SK-N-SH (cell line): Measurements from ENCODE around the gene CDCP2. TPM values are rescaled to one million over a fixed set of nuclear protein-coding genes. Genes with fewer than 3 reads are reported as not detected.

ENCODE experiments used
- CTCF ChIA-PET: fragments of 300-600, 350-600 bp; formaldehyde crosslinking; extraction: SDS; loops from one replicate; lab custom pipeline; 2021; lab: Yijun Ruan, JAX
- POLR2A ChIA-PET: fragments of 350-600 bp; sonication (Branson Sonifier 250); formaldehyde crosslinking; extraction: SDS; loops from one replicate; lab custom pipeline; 2020; ENCODE audit warnings: antibody characterized with exemption, inconsistent platforms; lab: Yijun Ruan, JAX
- DNase-seq: peaks from one replicate; pipeline ENCODE4 v3.0.0; 2012
- H2AFZ ChIP-seq: fragments of 200-600 bp; sonication (generic); 2 replicates; pipeline ENCODE4 v1.8.1; 2016; ENCODE audit warnings: antibody characterized with exemption, mild to moderate bottlenecking, low read depth
- H3F3A ChIP-seq: fragments of 200-600 bp; sonication (generic); replicated peaks from 2 replicates; pipeline ENCODE3; 2016; ENCODE audit warnings: antibody characterized with exemption, mild to moderate bottlenecking; ENCODE audit not compliant: insufficient read depth
- H3K27ac ChIP-seq, 2 experiments: fragments of 200-500 bp in 1 of 2; fragments of 200-600 bp in 1 of 2; sonication (Bioruptor generic) in 1 of 2; sonication (generic), shearing (Covaris generic) in 1 of 2; 2 replicates each; pipeline versions ENCODE4 v1.5.1 to v1.6.1; 2014 to 2016; ENCODE audit warnings: low read depth in 2 of 2, inconsistent platforms in 1 of 2, low read length in 1 of 2, mild to moderate bottlenecking in 1 of 2, mixed read lengths in 1 of 2
- H3K27me3 ChIP-seq: fragments of 200-600 bp; sonication (generic), shearing (Covaris generic); 2 replicates; pipeline ENCODE4 v1.6.1; 2016; ENCODE audit warnings: mixed run types; ENCODE audit not compliant: insufficient read depth
- H3K36me3 ChIP-seq, 2 experiments: fragments of 200-500 bp in 1 of 2; fragments of 200-600 bp in 1 of 2; sonication (Bioruptor generic) in 1 of 2; sonication (generic) in 1 of 2; replicated peaks in 1 of 2; 2 replicates each; pipeline versions ENCODE3 to v1.5.1; 2014 to 2016; ENCODE audit warnings: low read length in 1 of 2, mild to moderate bottlenecking in 1 of 2; ENCODE audit not compliant: insufficient read depth in 2 of 2, control insufficient read depth in 1 of 2
- H3K4me1 ChIP-seq, 2 experiments: fragments of 200-500 bp in 1 of 2; fragments of 200-600 bp in 1 of 2; sonication (Bioruptor generic) in 1 of 2; sonication (generic), shearing (Covaris generic) in 1 of 2; 2 replicates each; pipeline versions ENCODE4 v1.5.1 to v1.6.1; 2014 to 2016; ENCODE audit warnings: low read depth in 1 of 2, low read length in 1 of 2, mixed run types in 1 of 2; ENCODE audit not compliant: insufficient read depth in 2 of 2, control insufficient read depth in 1 of 2
- H3K4me2 ChIP-seq: fragments of 200-600 bp; sonication (generic), shearing (Covaris generic); 2 replicates; pipeline ENCODE4 v1.6.1; 2017; ENCODE audit warnings: mixed run types
- H3K4me3 ChIP-seq, 2 experiments: fragments of 200-500 bp in 1 of 2; fragments of 200-600 bp in 1 of 2; sonication (Bioruptor generic) in 1 of 2; sonication (generic), shearing (Covaris generic) in 1 of 2; 2 replicates each; pipeline versions ENCODE4 v1.5.1 to v1.8.1; 2014 to 2016; ENCODE audit warnings: low read depth in 2 of 2, inconsistent platforms in 1 of 2, low read length in 1 of 2, mild to moderate bottlenecking in 1 of 2, mixed read lengths in 1 of 2, moderate library complexity in 1 of 2
- H3K79me2 ChIP-seq: fragments of 200-600 bp; sonication (generic); 2 replicates; pipeline ENCODE4 v1.8.1; 2017; ENCODE audit warnings: mild to moderate bottlenecking; ENCODE audit not compliant: insufficient read depth
- H3K9ac ChIP-seq: fragments of 200-600 bp; sonication (generic); 2 replicates; pipeline ENCODE4 v1.6.1; 2017; ENCODE audit warnings: mixed run types
- H3K9me2 ChIP-seq: fragments of 200-600 bp; sonication (generic); 2 replicates; pipeline ENCODE4 v1.6.1; 2017; ENCODE audit warnings: mixed run types
- H3K9me3 ChIP-seq: fragments of 200-600 bp; sonication (generic); 2 replicates; pipeline ENCODE4 v1.6.1; 2017; ENCODE audit warnings: mixed run types, mild to moderate bottlenecking, moderate library complexity
- H4K20me1 ChIP-seq: fragments of 200-600 bp; sonication (generic); 2 replicates; pipeline ENCODE4 v1.6.1; 2017; ENCODE audit warnings: mild to moderate bottlenecking, mixed run types; ENCODE audit not compliant: insufficient read depth
- CHD2 ChIP-seq: fragments of 150-350 bp; IDR thresholded peaks from 2 replicates; pipeline ENCODE4 v1.6.1; 2018; ENCODE audit warnings: low read length; ENCODE audit not compliant: partially characterized antibody
- CTCF ChIP-seq: fragments of 200-600 bp; sonication (generic); IDR thresholded peaks from 2 replicates; pipeline ENCODE4 v1.6.1; 2017; ENCODE audit warnings: antibody characterized with exemption, mild to moderate bottlenecking, moderate library complexity
- ELF1 ChIP-seq: IDR thresholded peaks from 2 replicates; pipeline ENCODE4 v1.4.0; 2012
- EZH2phosphoT487 ChIP-seq: fragments of 200-600 bp; sonication (generic); IDR thresholded peaks from 2 replicates; pipeline ENCODE4 v1.6.1; 2017; ENCODE audit warnings: low read depth, mixed run types, mild to moderate bottlenecking, antibody characterized with exemption, moderate library complexity, borderline replicate concordance
- FOSL2 ChIP-seq: IDR thresholded peaks from 2 replicates; pipeline ENCODE4 v1.4.0; 2012; ENCODE audit warnings: low read depth, mild to moderate bottlenecking, moderate library complexity, borderline replicate concordance
- FOXJ3 ChIP-seq: sonication (generic); formaldehyde crosslinking; IDR thresholded peaks from 2 replicates; pipeline ENCODE4 v1.5.1; 2020; ENCODE audit warnings: mild to moderate bottlenecking, missing genetic modification reagents
- FOXM1 ChIP-seq: IDR thresholded peaks from 2 replicates; pipeline ENCODE4 v1.4.0; 2012; ENCODE audit warnings: low read depth, mild to moderate bottlenecking
- GABPA ChIP-seq: IDR thresholded peaks from 2 replicates; pipeline ENCODE4 v1.4.0; 2012; ENCODE audit warnings: low read depth, mild to moderate bottlenecking
- GATA2 ChIP-seq: sonication (generic); formaldehyde crosslinking; IDR thresholded peaks from 2 replicates; pipeline ENCODE4 v1.5.0; 2020; ENCODE audit warnings: mild to moderate bottlenecking, missing genetic modification reagents
- JUND ChIP-seq: IDR thresholded peaks from 2 replicates; pipeline ENCODE4 v1.4.0; 2012
- MEF2A ChIP-seq: IDR thresholded peaks from 2 replicates; pipeline ENCODE4 v1.4.0; 2012; ENCODE audit warnings: low read depth, borderline replicate concordance
- MXI1 ChIP-seq: IDR thresholded peaks from 2 replicates; pipeline ENCODE4 v1.6.1; 2012; ENCODE audit warnings: mild to moderate bottlenecking, low read depth, low read length, improper control_type of control experiment
- POLR2AphosphoS5 ChIP-seq: IDR thresholded peaks from 2 replicates; pipeline ENCODE4 v1.6.1; 2012; ENCODE audit warnings: low read depth, low read length
- RAD21 ChIP-seq: IDR thresholded peaks from 2 replicates; pipeline ENCODE4 v1.6.1; 2012; ENCODE audit warnings: mild to moderate bottlenecking, low read length
- RCOR1 ChIP-seq: fragments of 150-350 bp; IDR thresholded peaks from 2 replicates; pipeline ENCODE4 v1.6.1; 2017; ENCODE audit warnings: antibody characterized with exemption, low read length
- RXRA ChIP-seq: IDR thresholded peaks from 2 replicates; pipeline ENCODE4 v1.4.0; 2012; ENCODE audit warnings: low read depth, mild to moderate bottlenecking, borderline replicate concordance
- SIN3A ChIP-seq: IDR thresholded peaks from 2 replicates; pipeline ENCODE4 v1.6.1; 2012; ENCODE audit warnings: low read depth, mild to moderate bottlenecking, low read length, moderate library complexity, borderline replicate concordance
- SMC3 ChIP-seq: IDR thresholded peaks from 2 replicates; pipeline ENCODE4 v1.6.1; 2012; ENCODE audit warnings: low read depth, low read length, improper control_type of control experiment
- TAF1 ChIP-seq: IDR thresholded peaks from 2 replicates; pipeline ENCODE4 v1.6.1; 2012; ENCODE audit warnings: low read depth, mild to moderate bottlenecking, low read length, moderate library complexity, borderline replicate concordance
- TCF12 ChIP-seq: IDR thresholded peaks from 2 replicates; pipeline ENCODE4 v1.4.0; 2012
- USF1 ChIP-seq: IDR thresholded peaks from 2 replicates; pipeline ENCODE4 v1.4.0; 2012; ENCODE audit warnings: low read depth, borderline replicate concordance
- USF2 ChIP-seq: fragments of 150-350 bp; IDR thresholded peaks from 2 replicates; pipeline ENCODE4 v1.6.1; 2017; ENCODE audit warnings: antibody characterized with exemption, low read length, low read depth, borderline replicate concordance
- ZBTB33 ChIP-seq: IDR thresholded peaks from 2 replicates; pipeline ENCODE4 v1.4.0; 2012; ENCODE audit warnings: low read depth, borderline replicate concordance
- WGBS: methylation state at CpG from one replicate; pipeline ENCODE4 v1.1.6; 2017; ENCODE audit warnings: low lambda C conversion rate; 5-methylcytosine and 5-hydroxymethylcytosine counted together
- polyA plus RNA-seq, 3 experiments: library from polyadenylated mRNA; depleted of rRNA; stranded (reverse); fragments of >200 nt; gene quantifications; 2 replicates each; pipeline ENCODE4 v1.2.3, GENCODE V29; 2012

Gene CDCP2
- polyA plus RNA-seq, 1 of the 3 experiments (the other 2 are of a cell fraction) = not detected

GRCh38 chr1:54174106-54174505 lies 21.3 kb upstream of the CDCP2 start:
- 100% methylated on average over 1 of the region's 4 CpGs for WGBS
- H3K4me3 ChIP-seq = no peak overlapping the region
- CTCF ChIA-PET = interaction anchor here (0.9 to 1.4 kb wide), 3 partner anchors 53 to 315 kb away, joined by 3 to 6 read pairs (median 3); no protein-coding TSS in a partner anchor

GRCh38 chr1:54173681-54174080 lies 20.9 kb upstream of the CDCP2 start:
- no peaks in the 10 kb centered on the region for H3K36me3 ChIP-seq
- H3K27me3 ChIP-seq = no peaks in the 10 kb centered on the region
- no peak overlapping the region for H3K27ac ChIP-seq
- no peak overlapping the region for H3K4me3 ChIP-seq
- ChIA-PET CTCF (interaction anchor here (0.9 to 1.4 kb wide), 3 partner anchors 52 to 316 kb away, joined by 3 to 6 read pairs (median 3); no protein-coding TSS in a partner anchor), POLR2A (interaction anchor here (0.5 kb wide), 1 partner anchor 400 kb away, joined by 3 read pairs; no protein-coding TSS in a partner anchor)
- 40% methylated on average over 1 of the region's 9 CpGs for WGBS
- H4K20me1 ChIP-seq = no peaks in the 10 kb centered on the region
- H3K4me2 ChIP-seq = no peak overlapping the region
- H3F3A ChIP-seq = no peaks in the 10 kb centered on the region
- H3K9me3 ChIP-seq = no peaks in the 10 kb centered on the region
- no peaks in the 10 kb centered on the region for H3K9me2 ChIP-seq
- DNase-seq = no peak
- H2AFZ ChIP-seq = no peak overlapping the region
- H3K4me1 ChIP-seq = no peaks in the 10 kb centered on the region; a peak in 1 of 4 replicates
- H3K9ac ChIP-seq = no peak overlapping the region
- H3K79me2 ChIP-seq = no peaks in the 10 kb centered on the region
- no peak for TF ChIP-seq FOXJ3 (CRISPR knock-in tag)
- TF ChIP-seq MEF2A = no peak
- TF ChIP-seq GABPA = no peak
- TF ChIP-seq TAF1 = no peak
- no peak for TF ChIP-seq POLR2AphosphoS5
- TF ChIP-seq SMC3 = no peak
- no peak for TF ChIP-seq JUND
- no peak for TF ChIP-seq MXI1
- TF ChIP-seq CHD2 = no peak
- TF ChIP-seq CTCF = no peak
- TF ChIP-seq FOXM1 = no peak
- no peak for TF ChIP-seq RAD21
- no peak for TF ChIP-seq USF2
- TF ChIP-seq EZH2phosphoT487 = no peak

More at GRCh38 chr1:54174106-54174505, 21.3 kb upstream of the CDCP2 start:
- Histone ChIP-seq H2AFZ (no peak overlapping the region), H3K9ac (no peak overlapping the region), H3K4me2 (no peak overlapping the region), H3K27ac (no peak overlapping the region), H3K27me3 (no peaks in the 10 kb centered on the region), H3K79me2 (no peaks in the 10 kb centered on the region), H3K9me2 (no peaks in the 10 kb centered on the region), H3K9me3 (no peaks in the 10 kb centered on the region), H3K4me1 (no peaks in the 10 kb centered on the region; a peak in 1 of 4 replicates), H4K20me1 (no peaks in the 10 kb centered on the region), H3K36me3 (no peaks in the 10 kb centered on the region), H3F3A (no peaks in the 10 kb centered on the region)
- TF ChIP-seq RXRA = no peak
- no peak for TF ChIP-seq FOSL2
- no peak for TF ChIP-seq GABPA
- TF ChIP-seq POLR2AphosphoS5 = no peak
- no peak for TF ChIP-seq SIN3A
- TF ChIP-seq SMC3 = no peak
- TF ChIP-seq RCOR1 = no peak
- TF ChIP-seq ELF1 = no peak
- TF ChIP-seq TCF12 = no peak
- TF ChIP-seq ZBTB33 = no peak
- TF ChIP-seq MEF2A = no peak
- TF ChIP-seq USF1 = no peak
- TF ChIP-seq GATA2 (CRISPR knock-in tag) = no peak
- TF ChIP-seq JUND = no peak
- DNase-seq = no peak
- POLR2A ChIA-PET = no interaction called here
